Measurements from ENCODE around the gene TMCC2. TPM values are rescaled to one million over a fixed set of nuclear protein-coding genes. Genes with fewer than 3 reads are reported as not detected.

Gene TMCC2
- total RNA-seq, 1 donor from 2014 or later = 7.1 TPM

- Histone ChIP-seq H3K79me2 (ENCODE audit: low read depth) (no peaks in the 10 kb centered on the region), H4K20me1 (ENCODE audit: low read depth) (peaks cover 4% of the 10 kb centered on the region), H3K27me3 (no peaks in the 10 kb centered on the region), H3F3A (ENCODE audit: low read depth) (peaks cover 11% of the 10 kb centered on the region), H3K36me3 (no peaks in the 10 kb centered on the region), H3K4me3 (no peak overlapping the region), H3K4me1 (peaks cover 11% of the 10 kb centered on the region), H2AFZ (replicated peaks) (no peak overlapping the region), H3K9me3 (ENCODE audit: low read depth) (no peaks in the 10 kb centered on the region), H3K9ac (no peak overlapping the region), H3K27ac (no peak overlapping the region), H3K4me2 (no peak overlapping the region)
- H3K9me3 Mint-ChIP-seq = no peaks in the 10 kb centered on the region
- H3K27me3 Mint-ChIP-seq (ENCODE audit: insufficient read depth, low read depth) = peaks cover 11% of the 10 kb centered on the region
- no peak for DNase-seq (ENCODE audit: low spot score)
- H3K4me3 Mint-ChIP-seq = no peak overlapping the region
- peaks cover 33% of the 10 kb centered on the region for H3K4me1 Mint-ChIP-seq
- H3K27ac Mint-ChIP-seq = no peak overlapping the region
- peaks cover 3% of the 10 kb centered on the region for H3K36me3 Mint-ChIP-seq
- TF ChIP-seq CTCF (IDR thresholded peaks at IDR 0.05) (no peak), EZH2 (IDR thresholded peaks at IDR 0.05) (no peak), EZH2phosphoT487 (IDR thresholded peaks at IDR 0.05) (no peak)
Measured at GRCh38 chr1:205266611-205267305, 39.0 kb downstream of the TMCC2 start.

- no peaks in the 10 kb centered on the region for H3K36me3 ChIP-seq
- no peaks in the 10 kb centered on the region for H3K9me3 ChIP-seq (ENCODE audit: low read depth)
- no peak overlapping the region for H2AFZ ChIP-seq (replicated peaks)
- H3K36me3 Mint-ChIP-seq = peaks cover 6% of the 10 kb centered on the region
- DNase-seq (ENCODE audit: low spot score) = no peak
- H3K9ac ChIP-seq = no peak overlapping the region
- H3K79me2 ChIP-seq (ENCODE audit: low read depth) = no peaks in the 10 kb centered on the region
- peaks cover 9% of the 10 kb centered on the region for H3K4me1 ChIP-seq
- H3K27me3 ChIP-seq = no peaks in the 10 kb centered on the region
- H3K27ac Mint-ChIP-seq = peak overlapping the region; percentile 83
- H3K27me3 Mint-ChIP-seq (ENCODE audit: insufficient read depth, low read depth) = peaks cover 11% of the 10 kb centered on the region
- H3K4me3 ChIP-seq = no peak overlapping the region
- no peak overlapping the region for H3K27ac ChIP-seq
- H4K20me1 ChIP-seq (ENCODE audit: low read depth) = no peaks in the 10 kb centered on the region
- peaks cover 16% of the 10 kb centered on the region for H3F3A ChIP-seq (ENCODE audit: low read depth)
- no peak overlapping the region for H3K4me3 Mint-ChIP-seq
- H3K9me3 Mint-ChIP-seq = no peaks in the 10 kb centered on the region
- TF ChIP-seq CTCF (IDR thresholded peaks at IDR 0.05) (no peak), EZH2 (IDR thresholded peaks at IDR 0.05) (no peak), EZH2phosphoT487 (IDR thresholded peaks at IDR 0.05) (no peak)
- H3K4me1 Mint-ChIP-seq = peaks cover 31% of the 10 kb centered on the region
- no peak overlapping the region for H3K4me2 ChIP-seq
Measured at GRCh38 chr1:205267306-205267902, 39.7 kb downstream of the TMCC2 start.

- Mint-ChIP-seq H3K36me3 (peaks cover 6% of the 10 kb centered on the region), H3K27ac (no peak overlapping the region), H3K27me3 (ENCODE audit: insufficient read depth, low read depth) (peaks cover 11% of the 10 kb centered on the region), H3K4me3 (no peak overlapping the region), H3K9me3 (no peaks in the 10 kb centered on the region), H3K4me1 (peaks cover 38% of the 10 kb centered on the region)
- no peak overlapping the region for H3K4me2 ChIP-seq
- no peaks in the 10 kb centered on the region for H4K20me1 ChIP-seq (ENCODE audit: low read depth)
- H2AFZ ChIP-seq (replicated peaks) = no peak overlapping the region
- H3K4me1 ChIP-seq = peaks cover 23% of the 10 kb centered on the region
- DNase-seq (ENCODE audit: low spot score) = no peak
- peaks cover 31% of the 10 kb centered on the region for H3F3A ChIP-seq (ENCODE audit: low read depth)
- no peak overlapping the region for H3K9ac ChIP-seq
- no peak overlapping the region for H3K27ac ChIP-seq
- H3K27me3 ChIP-seq = no peaks in the 10 kb centered on the region
- H3K79me2 ChIP-seq (ENCODE audit: low read depth) = no peaks in the 10 kb centered on the region
- no peaks in the 10 kb centered on the region for H3K36me3 ChIP-seq
- TF ChIP-seq EZH2phosphoT487 (IDR thresholded peaks at IDR 0.05) = no peak
- no peak for TF ChIP-seq EZH2 (IDR thresholded peaks at IDR 0.05)
- TF ChIP-seq CTCF (IDR thresholded peaks at IDR 0.05) = no peak
- H3K9me3 ChIP-seq (ENCODE audit: low read depth) = no peaks in the 10 kb centered on the region
- no peak overlapping the region for H3K4me3 ChIP-seq
Measured at GRCh38 chr1:205268846-205269680, 41.3 kb downstream of the TMCC2 start.

Data from neural progenitor cell (in vitro differentiated cells).